Ectodermal cell (in vitro differentiated cells): ENCODE data around the gene NFE2L3.

Source experiments
- H3K27ac ChIP-seq: 2 replicates; pipeline ENCODE4 v1.7.0; 2013; ENCODE audit warnings: mild to moderate bottlenecking, low read depth, low read length; ENCODE audit not compliant: insufficient read depth, poor library complexity, severe bottlenecking
- H3K27me3 ChIP-seq: 2 replicates; pipeline ENCODE4 v1.7.0; 2013; ENCODE audit warnings: mild to moderate bottlenecking, low read length; ENCODE audit not compliant: insufficient read depth, control insufficient read depth, poor library complexity, severe bottlenecking
- H3K36me3 ChIP-seq: one replicate; pipeline ENCODE4 v1.7.0; 2013; ENCODE audit warnings: low read length; ENCODE audit not compliant: control insufficient read depth, insufficient read depth
- H3K4me1 ChIP-seq: one replicate; pipeline ENCODE4 v1.7.0; 2013; ENCODE audit warnings: low read length; ENCODE audit not compliant: control insufficient read depth, insufficient read depth
- H3K4me3 ChIP-seq: 2 replicates; pipeline ENCODE4 v1.7.0; 2013; ENCODE audit warnings: low read depth, low read length, control low read depth; ENCODE audit not compliant: insufficient read depth
- H3K9me3 ChIP-seq: 2 replicates; pipeline ENCODE4 v1.7.0; 2013; ENCODE audit warnings: mild to moderate bottlenecking, low read length, moderate library complexity; ENCODE audit not compliant: control insufficient read depth
- WGBS, 2 experiments: methylation state at CpG; one replicate each; pipeline ENCODE4 v1.1.7; 2013; ENCODE audit warnings: missing lambda C conversion rate in 2 of 2; 5-methylcytosine and 5-hydroxymethylcytosine counted together

NFE2L3 gene

DNA sequence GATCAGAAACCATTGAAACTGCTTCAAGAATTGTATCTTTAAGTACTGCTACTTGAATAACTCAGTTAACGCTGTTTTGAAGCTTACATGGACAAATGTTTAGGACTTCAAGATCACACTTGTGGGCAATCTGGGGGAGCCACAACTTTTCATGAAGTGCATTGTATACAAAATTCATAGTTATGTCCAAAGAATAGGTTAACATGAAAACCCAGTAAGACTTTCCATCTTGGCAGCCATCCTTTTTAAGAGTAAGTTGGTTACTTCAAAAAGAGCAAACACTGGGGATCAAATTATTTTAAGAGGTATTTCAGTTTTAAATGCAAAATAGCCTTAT, 33.8 kb downstream of the NFE2L3 start:
- H3K36me3 ChIP-seq, result peaks cover 24% of the 10 kb centered on the region
- no peaks in the 10 kb centered on the region for H3K4me1 ChIP-seq
- no peak overlapping the region for H3K4me3 ChIP-seq
- 95 to 100% methylated on average over 1 of the region's 1 CpG for WGBS, 2 experiments
- no peaks in the 10 kb centered on the region for H3K9me3 ChIP-seq
- H3K27ac ChIP-seq, result no peak overlapping the region
- no peaks in the 10 kb centered on the region for H3K27me3 ChIP-seq

DNA sequence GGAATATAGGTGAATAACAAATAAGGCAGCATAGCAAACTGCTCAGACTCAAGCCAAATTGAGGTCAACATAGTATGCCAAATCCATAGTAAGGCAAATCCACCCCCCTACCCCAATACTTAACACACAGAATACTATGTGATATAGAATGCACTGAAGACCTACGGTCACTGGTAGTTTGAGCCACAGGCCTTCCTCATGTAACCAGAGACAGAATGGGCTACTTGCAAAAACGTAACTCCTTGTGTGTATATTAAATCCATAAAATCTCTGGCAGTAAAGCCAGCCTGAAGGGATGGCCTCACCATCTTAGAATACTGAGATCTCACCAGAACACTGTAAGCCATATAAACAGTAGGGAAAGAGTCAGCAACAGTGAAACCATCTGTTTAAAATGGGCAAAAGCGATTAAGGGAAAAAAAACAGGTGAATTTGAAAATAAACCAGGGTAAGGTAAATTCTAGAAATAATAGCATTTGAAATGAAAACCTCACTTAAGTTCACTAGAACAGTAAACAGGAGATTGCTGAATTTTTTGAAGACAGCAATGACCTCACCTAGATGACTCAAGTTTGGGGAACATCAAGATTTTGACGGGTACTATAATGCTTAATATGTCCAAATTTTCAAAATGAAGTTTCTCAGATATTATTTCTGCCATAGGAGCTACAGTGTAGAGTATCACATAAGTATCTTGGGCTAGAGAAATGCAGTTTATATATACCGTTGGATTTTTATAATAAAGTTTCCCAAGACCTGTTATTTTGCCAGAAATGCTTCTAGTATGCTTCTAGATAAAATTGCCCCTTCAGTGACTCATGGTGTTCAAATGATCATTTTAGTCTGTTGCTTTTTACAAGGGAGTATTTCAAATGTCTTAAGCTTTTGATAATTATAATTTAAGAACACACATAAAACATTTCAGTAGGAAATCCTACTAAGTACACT, 34.6 kb downstream of the NFE2L3 start:
- 94 to 97% methylated on average over 5 of the region's 5 CpGs for WGBS, 2 experiments
- Histone ChIP-seq H3K4me1 (no peaks in the 10 kb centered on the region), H3K36me3 (peaks cover 32% of the 10 kb centered on the region), H3K27ac (no peak overlapping the region), H3K4me3 (no peak overlapping the region), H3K9me3 (no peaks in the 10 kb centered on the region), H3K27me3 (no peaks in the 10 kb centered on the region)

DNA sequence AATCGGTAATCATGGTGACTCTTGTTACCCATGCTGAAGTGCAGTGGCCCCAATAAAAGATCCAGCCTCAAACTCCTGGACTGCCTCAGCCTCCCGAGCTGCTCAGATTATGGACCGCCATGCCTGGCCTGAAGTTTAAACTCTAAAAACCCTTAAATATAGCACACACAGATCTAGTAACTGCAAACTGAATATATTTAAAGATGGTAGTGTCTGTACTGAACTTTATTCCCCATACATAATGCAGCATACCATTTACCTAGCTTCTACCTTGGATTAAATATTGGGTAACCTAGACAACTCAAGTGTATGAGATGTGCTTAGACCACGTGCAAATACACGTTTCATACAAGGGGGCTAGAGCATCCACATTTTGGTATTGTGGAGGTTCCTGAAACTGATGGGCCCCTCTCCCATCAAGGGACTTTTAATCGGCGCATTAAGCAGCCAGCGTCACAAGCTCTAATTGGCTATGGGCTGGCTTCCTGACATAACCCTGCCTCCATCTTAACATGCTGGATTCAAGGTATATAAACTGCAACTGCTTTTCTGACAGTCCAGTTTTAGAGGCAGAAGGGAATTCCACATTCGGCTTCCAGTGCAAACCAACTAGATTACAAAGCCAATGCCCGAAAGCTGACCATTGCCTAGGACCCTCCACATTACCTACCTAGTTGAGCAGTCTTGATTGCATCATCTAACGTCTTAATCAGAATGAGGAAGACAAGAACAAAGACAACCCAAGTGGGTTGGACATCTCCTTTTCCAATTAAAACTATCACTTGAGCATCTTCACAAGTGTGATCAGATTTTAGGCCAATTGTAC, 35.6 kb downstream of the NFE2L3 start:
- no peaks in the 10 kb centered on the region for H3K9me3 ChIP-seq
- no peak overlapping the region for H3K27ac ChIP-seq
- no peaks in the 10 kb centered on the region for H3K27me3 ChIP-seq
- peaks cover 38% of the 10 kb centered on the region for H3K36me3 ChIP-seq
- WGBS, 2 experiments, result 89 to 93% methylated on average over 10 to 11 of the region's 11 CpGs
- no peak overlapping the region for H3K4me3 ChIP-seq
- H3K4me1 ChIP-seq, result no peaks in the 10 kb centered on the region

DNA sequence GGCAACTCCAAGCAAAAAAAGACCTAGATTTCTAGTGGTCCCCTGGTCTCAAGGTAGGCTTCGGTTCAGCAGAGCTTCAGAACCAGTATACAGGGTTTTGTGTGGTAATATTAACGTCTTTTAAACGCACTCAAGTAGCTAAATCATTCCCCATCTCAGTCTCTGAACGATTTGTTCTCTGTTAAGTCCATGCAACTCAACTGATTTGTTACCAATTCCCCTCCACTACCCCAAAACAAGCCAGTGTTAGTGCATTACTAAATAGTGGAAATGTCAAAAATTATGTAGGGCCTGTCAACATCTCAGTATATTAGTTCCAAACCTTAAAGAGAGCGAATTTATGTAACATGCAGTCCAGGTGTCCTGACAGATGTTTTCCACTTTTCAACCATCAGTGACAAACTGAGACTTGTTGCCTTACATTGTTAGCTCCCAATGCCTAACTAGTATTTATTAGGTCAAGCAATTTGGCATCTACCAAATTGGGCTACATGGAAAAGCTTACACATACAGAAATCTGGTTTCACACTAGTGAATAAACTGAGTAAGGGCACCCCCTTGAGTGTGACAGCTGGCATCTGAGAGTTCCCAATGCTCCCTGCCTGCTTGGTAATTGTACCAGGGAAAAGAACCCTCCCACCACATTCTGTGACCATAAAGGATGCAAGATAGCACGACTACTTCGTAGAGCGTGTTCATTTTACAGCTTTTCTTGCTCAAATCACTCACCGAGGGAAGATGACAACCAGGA, 36.4 kb downstream of the NFE2L3 start:
- Histone ChIP-seq H3K4me1 (no peaks in the 10 kb centered on the region), H3K36me3 (peaks cover 46% of the 10 kb centered on the region), H3K27me3 (no peaks in the 10 kb centered on the region), H3K27ac (peak overlapping the region; percentile 51), H3K9me3 (no peaks in the 10 kb centered on the region), H3K4me3 (no peak overlapping the region)
- WGBS, 2 experiments, result 94 to 96% methylated on average over 9 of the region's 9 CpGs

DNA sequence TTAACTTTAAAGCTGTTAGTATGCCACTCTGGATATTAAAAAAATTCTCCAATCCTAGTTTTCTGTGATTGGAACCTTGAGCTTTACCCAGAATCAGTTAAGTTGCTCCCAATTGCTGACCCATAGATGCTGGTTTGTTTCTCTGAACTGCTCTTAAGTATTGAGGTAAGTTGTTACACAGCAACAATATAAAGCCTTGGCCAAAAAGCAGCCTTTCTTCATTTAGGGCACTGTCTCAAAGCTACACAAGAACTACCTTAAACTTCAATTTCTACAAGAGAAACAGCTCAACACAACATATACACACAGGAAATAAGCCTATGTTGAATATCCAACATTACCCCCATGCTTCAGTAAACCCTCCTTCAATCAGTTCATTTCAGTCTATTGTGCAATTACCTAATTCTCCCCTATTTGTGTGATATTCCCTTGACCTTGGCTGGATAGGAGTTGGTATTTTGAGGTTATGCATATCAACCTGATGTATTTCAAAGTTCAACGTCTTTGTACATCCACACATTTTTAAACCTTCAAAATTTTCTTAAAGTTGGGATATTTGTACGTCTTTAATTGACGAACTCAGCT, 37.1 kb downstream of the NFE2L3 start:
- H3K36me3 ChIP-seq, result peaks cover 51% of the 10 kb centered on the region
- WGBS, 2 experiments, result 98 to 100% methylated on average over 3 of the region's 3 CpGs

DNA sequence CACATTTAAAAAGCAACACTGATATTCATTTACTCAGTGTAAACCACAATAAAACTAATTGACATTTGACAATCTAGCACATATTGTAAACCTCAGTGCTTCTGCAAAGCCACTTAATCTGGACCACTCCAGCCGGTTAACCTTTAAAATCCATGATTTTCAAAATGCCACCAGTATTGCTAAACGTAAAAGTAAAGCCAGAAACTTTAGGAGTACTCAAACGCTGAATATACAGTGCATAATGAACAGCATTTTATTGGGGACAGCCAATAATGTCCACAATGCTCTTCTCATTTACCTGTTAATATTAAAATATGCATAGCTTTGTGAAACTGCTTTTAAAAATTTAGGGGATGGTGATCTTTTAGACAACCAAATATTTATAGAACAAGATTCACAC, 37.7 kb downstream of the NFE2L3 start:
- peaks cover 4% of the 10 kb centered on the region for H3K4me1 ChIP-seq
- H3K27me3 ChIP-seq, result no peaks in the 10 kb centered on the region
- 92 to 94% methylated on average over 3 of the region's 3 CpGs for WGBS, 2 experiments
- no peak overlapping the region for H3K27ac ChIP-seq
- no peak overlapping the region for H3K4me3 ChIP-seq
- H3K36me3 ChIP-seq, result peaks cover 56% of the 10 kb centered on the region
- no peaks in the 10 kb centered on the region for H3K9me3 ChIP-seq

More for the DNA sequence above, 37.1 kb downstream of the NFE2L3 start:
- Histone ChIP-seq H3K27ac (no peak overlapping the region), H3K4me1 (peaks cover 4% of the 10 kb centered on the region), H3K4me3 (no peak overlapping the region), H3K9me3 (no peaks in the 10 kb centered on the region), H3K27me3 (no peaks in the 10 kb centered on the region)

DNA sequence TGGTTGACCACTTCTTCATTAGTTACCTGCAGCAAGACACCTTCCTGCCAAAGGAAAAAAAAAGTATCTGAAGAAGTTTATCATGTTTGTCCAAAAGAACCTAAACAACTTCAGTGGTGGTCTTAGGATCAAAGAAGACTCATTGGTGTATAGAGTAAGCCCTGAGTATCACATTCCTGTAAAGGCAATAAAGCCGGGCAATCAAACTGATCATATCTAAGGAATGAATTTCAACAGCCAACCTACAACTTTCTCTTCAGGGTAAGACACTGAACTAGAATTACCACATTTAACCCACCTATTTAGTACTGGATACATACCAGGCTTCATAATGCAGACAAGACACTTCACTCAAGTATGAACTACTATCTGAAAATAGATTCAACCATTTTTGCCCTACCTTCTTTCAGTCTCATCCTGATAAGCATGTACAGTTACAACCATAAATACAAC, 38.4 kb downstream of the NFE2L3 start:
- Histone ChIP-seq H3K36me3 (peaks cover 64% of the 10 kb centered on the region), H3K9me3 (no peaks in the 10 kb centered on the region), H3K27ac (no peak overlapping the region), H3K4me3 (no peak overlapping the region), H3K27me3 (no peaks in the 10 kb centered on the region), H3K4me1 (peaks cover 11% of the 10 kb centered on the region)
- 94 to 100% methylated on average over 1 of the region's 1 CpG for whole genome bisulfite sequencing, 2 experiments

DNA sequence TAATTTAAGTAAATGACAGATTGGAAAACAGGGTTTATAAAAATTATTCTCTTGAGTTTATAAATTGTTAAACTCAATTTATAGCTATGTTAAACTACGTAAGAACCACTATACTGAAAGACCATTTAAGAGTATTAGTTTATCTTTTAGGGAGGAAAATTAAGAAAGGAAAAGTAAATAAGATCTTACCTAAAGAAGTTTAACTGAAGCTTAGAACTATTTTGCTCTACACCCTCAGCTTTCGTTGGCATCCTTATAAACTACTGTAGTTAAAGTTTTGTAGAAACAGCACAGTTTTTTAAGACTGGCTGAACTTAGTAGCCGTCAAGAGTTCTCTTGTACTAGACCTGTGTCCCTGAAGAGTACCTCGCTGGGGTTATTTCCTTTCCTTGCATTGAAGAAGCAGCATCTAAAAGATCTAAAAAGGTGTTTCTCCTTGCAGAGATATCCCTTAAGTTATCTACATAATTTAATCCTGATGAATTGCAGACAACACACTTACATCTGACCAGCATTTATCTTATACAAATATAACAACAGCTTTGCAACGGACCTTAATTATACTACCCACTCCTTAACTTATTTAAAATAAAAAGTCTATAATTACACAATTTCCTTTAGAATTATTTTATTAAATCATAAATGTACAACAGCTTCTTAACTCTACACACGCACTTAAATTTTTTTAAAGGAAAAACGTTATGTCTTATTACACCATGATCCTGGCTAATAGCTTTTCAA, 39.4 kb downstream of the NFE2L3 start:
- H3K36me3 ChIP-seq, result peaks cover 73% of the 10 kb centered on the region
- no peak overlapping the region for H3K4me3 ChIP-seq
- H3K27ac ChIP-seq, result peak overlapping the region; percentile 29
- 90 to 94% methylated on average over 5 to 6 of the region's 7 CpGs for WGBS, 2 experiments
- peaks cover 20% of the 10 kb centered on the region for H3K4me1 ChIP-seq
- H3K9me3 ChIP-seq, result no peaks in the 10 kb centered on the region
- H3K27me3 ChIP-seq, result no peaks in the 10 kb centered on the region

DNA sequence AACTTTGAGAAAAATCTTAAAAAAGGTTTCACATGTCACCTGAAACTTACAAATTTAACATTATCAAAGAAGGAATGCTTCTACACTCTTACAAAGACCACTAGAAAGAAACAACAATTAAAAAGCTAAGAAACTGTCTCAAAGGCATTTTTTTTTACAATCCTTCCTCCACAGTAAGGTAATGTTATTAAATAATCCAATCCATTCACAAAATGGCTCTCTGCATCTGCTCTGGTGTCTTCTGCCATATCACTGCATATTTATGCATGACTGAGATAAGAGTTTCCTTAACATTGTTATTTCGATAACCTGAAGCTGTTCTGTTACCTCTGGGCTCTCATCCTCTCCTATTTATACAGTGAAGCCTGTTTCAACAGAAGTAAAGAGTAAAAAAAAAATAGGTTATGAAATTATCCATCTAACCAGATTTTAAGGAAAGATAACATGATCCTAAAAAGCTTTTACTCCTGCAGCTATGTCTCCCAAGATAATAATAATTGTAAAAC, 40.0 kb downstream of the NFE2L3 start:
- Histone ChIP-seq H3K27me3 (no peaks in the 10 kb centered on the region), H3K4me3 (no peak overlapping the region), H3K9me3 (no peaks in the 10 kb centered on the region), H3K36me3 (peaks cover 79% of the 10 kb centered on the region), H3K27ac (no peak overlapping the region), H3K4me1 (peaks cover 26% of the 10 kb centered on the region)
- WGBS, 2 experiments, result 86 to 100% methylated on average over 1 of the region's 1 CpG
